Tibial nerve (tissue), 4 donors: ENCODE data around the gene UBE2D1. TPM values are rescaled to one million over a fixed set of nuclear protein-coding genes. Genes with fewer than 3 reads are reported as not detected.

Source experiments
- DNase-seq, 2 donors: peaks; one replicate each; pipeline ENCODE4 v3.0.0-alpha.2; 2019; ENCODE audit warnings: low spot score in 2 of 2
- H3K27ac ChIP-seq, 4 donors: fragments of 200-600 bp; sonication (generic) in 3 of 4; one replicate each; pipeline ENCODE4 v1.5.1; 2017 to 2019; ENCODE audit warnings: mild to moderate bottlenecking in 1 of 4
- H3K27me3 ChIP-seq, 2 donors: fragments of 200-600 bp; sonication (generic) in 1 of 2; one replicate each; pipeline versions ENCODE4 v1.5.1 to v1.6.0; 2017 to 2019
- H3K36me3 ChIP-seq, 3 donors: fragments of 200-600 bp; sonication (generic); one replicate each; pipeline ENCODE4 v1.5.1; 2018 to 2019
- H3K4me1 ChIP-seq, 4 donors: fragments of 200-600 bp; sonication (generic) in 3 of 4; one replicate each; pipeline ENCODE4 v1.5.1; 2017 to 2019
- H3K4me3 ChIP-seq, 4 donors: fragments of 200-600 bp; sonication (generic) in 3 of 4; one replicate each; pipeline ENCODE4 v1.5.1; 2017 to 2019; ENCODE audit warnings: mild to moderate bottlenecking in 1 of 4, moderate library complexity in 1 of 4
- H3K9me3 ChIP-seq, 4 donors: fragments of 200-600 bp; sonication (generic) in 3 of 4; one replicate each; pipeline ENCODE4 v1.5.1; 2017 to 2019
- CTCF ChIP-seq, 5 experiments: fragments of 200-600 bp in 3 of 5; fragments of 450-650 bp in 2 of 5; sonication (generic) in 3 of 5; IDR thresholded peaks; one replicate each; pipeline ENCODE4 v1.5.1; 2016 to 2019; ENCODE audit warnings: antibody characterized with exemption in 5 of 5, mild to moderate bottlenecking in 3 of 5, moderate library complexity in 2 of 5
- EP300 ChIP-seq, 2 donors: sonication (generic); formaldehyde crosslinking; IDR thresholded peaks; one replicate each; pipeline ENCODE4 v1.6.1; 2017; ENCODE audit warnings: antibody characterized with exemption in 2 of 2, mild to moderate bottlenecking in 1 of 2
- POLR2A ChIP-seq, 2 donors: fragments of 450-650 bp; IDR thresholded peaks; one replicate each; pipeline ENCODE4 v1.6.1; 2017; ENCODE audit warnings: antibody characterized with exemption in 2 of 2, mild to moderate bottlenecking in 2 of 2, moderate library complexity in 2 of 2
- WGBS, 2 donors: methylation state at CpG; one replicate each; pipeline ENCODE4 v1.1.5; 2018; 5-methylcytosine and 5-hydroxymethylcytosine counted together
- total RNA-seq, 4 donors: library from RNA; depleted of rRNA; stranded (reverse); fragments of >200 nt; gene quantifications; one replicate each; pipeline ENCODE4 v1.1.0, GENCODE V29; 2016

UBE2D1 gene
- total RNA-seq, 4 donors from 2014 or later: 9.3 to 22.5 (median 12.9) TPM

GRCh38 chr10:58360412-58361004 is 25.7 kb downstream of the UBE2D1 start:
- Histone ChIP-seq H3K27ac (no peak overlapping the region), H3K36me3 (peaks cover 0 to 8% (median 0%) of the 10 kb centered on the region in 3 donors), H3K9me3 (no peaks in the 10 kb centered on the region), H3K27me3 (no peaks in the 10 kb centered on the region), H3K4me1 (no peaks in the 10 kb centered on the region), H3K4me3 (no peak overlapping the region)
- TF ChIP-seq CTCF (IDR thresholded peaks at IDR 0.05): no peak
- no peak for TF ChIP-seq POLR2A (IDR thresholded peaks at IDR 0.05)
- no peak for TF ChIP-seq EP300 (IDR thresholded peaks at IDR 0.05)
- no peak for DNase-seq
- 82 to 87% methylated on average over 9 of the region's 9 CpGs for WGBS, 2 donors

GRCh38 chr10:58361353-58361752 is 26.5 kb downstream of the UBE2D1 start:
- WGBS, 2 donors: 95 to 99% methylated on average over 2 of the region's 2 CpGs
- Histone ChIP-seq H3K9me3 (no peaks in the 10 kb centered on the region), H3K4me1 (no peaks in the 10 kb centered on the region), H3K27ac (no peak overlapping the region), H3K4me3 (no peak overlapping the region), H3K27me3 (no peaks in the 10 kb centered on the region), H3K36me3 (peaks cover 0 to 8% (median 0%) of the 10 kb centered on the region in 3 donors)
- TF ChIP-seq POLR2A (IDR thresholded peaks at IDR 0.05) (no peak), CTCF (IDR thresholded peaks at IDR 0.05) (no peak), EP300 (IDR thresholded peaks at IDR 0.05) (no peak)
- no peak for DNase-seq

GRCh38 chr10:58362027-58362789 is 27.4 kb downstream of the UBE2D1 start:
- Histone ChIP-seq H3K4me1 (no peaks in the 10 kb centered on the region), H3K9me3 (no peaks in the 10 kb centered on the region), H3K27me3 (no peaks in the 10 kb centered on the region), H3K4me3 (no peak overlapping the region), H3K27ac (no peak overlapping the region), H3K36me3 (peaks cover 0 to 8% (median 0%) of the 10 kb centered on the region in 3 donors)
- TF ChIP-seq EP300 (IDR thresholded peaks at IDR 0.05): no peak
- no peak for TF ChIP-seq POLR2A (IDR thresholded peaks at IDR 0.05)
- no peak for TF ChIP-seq CTCF (IDR thresholded peaks at IDR 0.05)
- DNase-seq: no peak
- WGBS, 2 donors: 83 to 89% methylated on average over 1 of the region's 1 CpG

DNA sequence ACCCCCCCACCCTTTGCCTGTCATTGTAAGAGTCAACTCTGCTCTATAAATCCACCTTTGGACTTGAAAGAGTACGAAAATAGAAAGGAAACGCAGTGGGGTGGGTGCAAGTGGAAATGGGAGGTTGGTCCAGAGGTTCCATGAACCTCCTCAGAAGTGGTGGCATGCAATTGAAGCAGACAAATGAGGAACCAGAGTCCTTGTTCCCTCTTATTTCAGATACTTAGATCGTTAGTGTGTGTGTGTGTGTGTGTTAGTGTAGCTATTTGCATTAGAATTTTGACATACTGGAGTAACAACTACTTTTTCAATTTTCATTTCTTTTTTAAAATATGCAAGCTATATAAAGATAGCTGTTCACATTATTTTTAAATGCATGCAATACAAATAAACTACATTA is 32.3 kb downstream of the UBE2D1 start:
- H3K4me3 ChIP-seq: no peak overlapping the region
- no peak overlapping the region for H3K27ac ChIP-seq
- H3K27me3 ChIP-seq: no peaks in the 10 kb centered on the region
- WGBS, 2 donors: 79 to 85% methylated on average over 3 of the region's 3 CpGs
- H3K4me1 ChIP-seq: no peaks in the 10 kb centered on the region
- DNase-seq: no peak
- TF ChIP-seq EP300 (IDR thresholded peaks at IDR 0.05) (no peak), POLR2A (IDR thresholded peaks at IDR 0.05) (no peak), CTCF (IDR thresholded peaks at IDR 0.05) (no peak)
- H3K36me3 ChIP-seq: peaks cover 0 to 8% (median 0%) of the 10 kb centered on the region in 3 donors
- no peaks in the 10 kb centered on the region for H3K9me3 ChIP-seq

- DNase-seq: no peak
- Histone ChIP-seq H3K27me3 (no peaks in the 10 kb centered on the region), H3K36me3 (no peaks in the 10 kb centered on the region), H3K4me1 (no peaks in the 10 kb centered on the region), H3K4me3 (no peak overlapping the region), H3K27ac (no peak overlapping the region), H3K9me3 (no peaks in the 10 kb centered on the region)
- TF ChIP-seq EP300 (IDR thresholded peaks at IDR 0.05): no peak
- no peak for TF ChIP-seq CTCF (IDR thresholded peaks at IDR 0.05)
- no peak for TF ChIP-seq POLR2A (IDR thresholded peaks at IDR 0.05)
Observed at GRCh38 chr10:58371473-58371872, 36.7 kb downstream of the UBE2D1 start.
